ENCODE data around the gene MIB1.

The MIB1 gene

DNA sequence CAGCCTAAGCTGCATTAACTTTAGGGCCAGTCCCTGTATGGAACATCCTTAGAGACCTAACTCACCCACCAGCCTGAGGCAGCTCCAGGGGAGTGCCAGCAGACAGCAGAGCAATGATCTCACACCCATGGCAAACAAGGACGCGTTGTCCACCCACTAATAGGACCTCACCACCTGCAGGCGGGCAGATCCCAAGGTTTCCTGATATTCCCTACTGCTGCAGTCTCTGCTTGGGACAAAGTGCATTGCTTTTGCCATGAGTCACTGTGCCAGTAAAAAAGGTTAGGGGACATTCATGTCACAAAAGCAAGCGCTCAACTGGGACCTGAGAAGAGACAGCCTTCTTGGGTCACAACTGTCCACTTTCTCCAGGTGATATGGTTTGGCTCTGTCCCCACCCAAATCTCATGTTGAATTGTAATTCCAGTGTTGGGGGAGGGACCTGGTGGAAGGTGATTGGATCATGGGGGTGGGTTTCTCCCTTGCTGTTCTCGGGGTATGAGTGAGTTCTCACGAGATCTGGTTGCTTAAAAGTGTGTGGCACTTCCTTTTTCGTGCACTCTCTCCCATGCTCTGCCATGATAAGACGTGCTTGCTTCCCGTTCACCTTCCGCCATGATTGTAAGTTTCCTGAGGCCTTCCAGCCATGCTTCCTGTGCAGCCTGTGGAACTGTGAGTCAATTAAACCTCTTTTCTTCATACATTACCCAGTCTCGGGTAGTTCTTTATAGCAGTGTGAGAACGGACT lies 160.2 kb downstream of the MIB1 start:
- DNase-seq, result no peak

DNA sequence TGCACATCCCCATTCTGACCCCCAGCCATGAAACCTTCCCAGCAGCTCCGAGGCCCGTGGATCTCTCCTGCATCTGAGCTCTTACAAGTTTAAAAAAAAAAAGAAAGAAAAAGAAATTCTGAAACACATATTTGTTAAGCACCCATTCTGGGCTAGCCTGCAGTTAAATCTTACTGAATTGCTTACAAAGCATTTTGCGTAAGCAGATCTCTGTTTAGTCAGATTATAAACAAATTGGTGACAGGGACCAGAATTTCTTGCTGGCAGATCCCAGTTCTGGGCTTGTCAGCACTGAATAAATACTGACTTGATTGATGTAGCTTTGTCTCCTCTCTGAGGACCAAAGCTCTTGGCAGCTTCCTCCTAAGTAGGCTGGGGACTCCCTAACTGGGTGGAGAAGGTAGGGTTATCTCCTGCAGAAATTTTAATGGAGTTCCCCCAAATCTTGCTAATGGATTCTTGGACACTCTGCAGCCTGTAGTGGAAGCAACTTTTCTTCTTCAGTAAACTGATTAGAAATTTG lies 160.9 kb downstream of the MIB1 start:
- no peak for DNase-seq

DNA sequence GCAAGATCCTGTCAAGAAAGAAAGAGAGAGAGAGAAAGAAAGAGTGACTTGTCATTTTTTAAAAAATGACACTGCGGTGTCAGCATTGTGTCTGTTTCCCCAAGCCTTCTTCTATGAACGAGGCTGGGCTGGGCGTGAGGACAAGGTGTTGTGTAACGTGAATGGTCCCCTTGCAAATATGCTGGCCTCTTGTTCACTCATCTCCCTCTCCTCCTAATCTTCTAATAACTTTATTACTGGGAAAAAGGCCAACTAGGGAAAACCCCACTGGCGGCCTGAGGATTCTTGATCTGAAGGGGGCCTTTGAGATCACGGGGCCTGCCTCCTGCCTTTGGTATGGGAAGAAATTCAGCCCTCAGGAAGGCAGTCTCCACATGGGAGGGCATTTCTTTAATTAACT lies 163.1 kb downstream of the MIB1 start:
- DNase-seq, result no peak

DNA sequence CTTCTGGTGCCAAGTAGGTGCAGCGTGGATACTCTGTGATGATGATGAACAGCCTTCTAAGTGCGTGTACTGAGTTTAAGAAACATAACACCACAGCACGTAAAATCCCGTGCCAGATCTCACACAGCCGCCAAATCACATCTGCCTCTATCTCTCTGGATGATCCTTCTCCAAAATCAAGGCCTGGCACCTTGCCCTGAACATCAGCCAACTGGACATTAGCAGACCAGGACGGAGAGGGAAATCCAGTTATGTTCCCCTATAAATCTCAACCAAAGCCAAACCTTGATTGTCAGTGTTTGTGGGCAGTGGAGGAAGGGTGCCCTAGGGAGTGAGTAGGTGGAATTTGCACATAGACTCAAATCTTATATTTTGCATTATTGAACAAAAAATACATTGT lies 164.3 kb downstream of the MIB1 start:
- no peak for DNase-seq

DNA sequence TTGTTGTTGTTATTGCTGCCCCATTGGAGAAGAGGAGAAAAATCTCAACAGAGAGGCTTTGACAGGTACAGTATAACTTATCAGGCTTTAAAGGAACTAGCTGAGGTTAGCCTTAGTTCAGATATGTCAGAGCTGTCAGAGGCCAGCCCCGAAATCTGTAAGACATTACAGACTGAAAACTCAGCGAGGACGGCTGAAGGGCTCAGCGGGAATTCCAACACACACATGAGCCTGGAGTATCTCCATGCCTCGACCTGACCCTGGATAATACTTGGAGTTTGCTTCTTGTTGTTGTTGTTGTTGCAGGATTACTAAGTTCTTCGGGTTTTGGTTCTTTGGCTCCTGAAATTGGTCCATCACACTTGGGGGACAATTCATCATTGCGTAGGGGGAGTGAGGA lies 166.9 kb downstream of the MIB1 start:
- DNase-seq, result no peak

DNA sequence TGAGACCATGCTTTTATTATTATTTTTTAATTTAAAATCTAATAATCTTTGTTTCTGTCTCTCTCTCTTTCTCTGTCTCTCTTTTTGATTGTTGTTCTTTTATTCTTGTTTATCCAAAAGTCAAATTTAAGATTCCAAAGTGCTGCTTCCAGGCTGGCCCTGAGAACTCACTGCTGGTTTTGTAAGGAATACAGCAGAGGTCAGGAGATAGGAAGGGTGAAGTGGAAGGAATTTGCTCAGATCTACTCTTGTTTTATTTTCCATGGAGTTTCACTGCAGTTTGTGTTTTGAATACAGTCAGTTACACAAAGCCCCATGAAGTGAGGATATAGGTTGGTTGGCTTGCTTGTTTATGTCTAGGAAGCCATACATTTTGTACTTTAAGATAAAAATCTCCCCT lies 168.1 kb downstream of the MIB1 start:
- DNase-seq, result no peak

DNA sequence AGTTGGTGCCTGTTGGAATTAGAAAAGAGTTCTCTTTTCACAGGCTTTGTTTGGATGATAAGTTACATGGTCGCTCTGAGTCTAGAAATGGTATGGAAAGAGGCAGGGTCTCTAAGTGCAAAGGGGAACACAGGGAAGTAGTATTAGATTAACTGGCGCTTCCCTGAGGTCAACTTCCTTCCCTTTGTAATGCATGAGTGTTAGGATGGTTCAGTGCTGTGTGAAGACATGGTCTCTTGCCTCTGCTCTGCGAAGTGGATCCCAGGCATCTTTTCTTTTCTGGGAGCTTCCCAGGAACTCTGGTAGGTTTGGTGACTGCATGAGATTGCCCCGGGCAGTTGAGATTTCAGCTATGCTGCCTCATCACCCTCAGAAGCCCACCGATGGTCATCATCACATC lies 170.3 kb downstream of the MIB1 start:
- DNase-seq, result no peak

DNA sequence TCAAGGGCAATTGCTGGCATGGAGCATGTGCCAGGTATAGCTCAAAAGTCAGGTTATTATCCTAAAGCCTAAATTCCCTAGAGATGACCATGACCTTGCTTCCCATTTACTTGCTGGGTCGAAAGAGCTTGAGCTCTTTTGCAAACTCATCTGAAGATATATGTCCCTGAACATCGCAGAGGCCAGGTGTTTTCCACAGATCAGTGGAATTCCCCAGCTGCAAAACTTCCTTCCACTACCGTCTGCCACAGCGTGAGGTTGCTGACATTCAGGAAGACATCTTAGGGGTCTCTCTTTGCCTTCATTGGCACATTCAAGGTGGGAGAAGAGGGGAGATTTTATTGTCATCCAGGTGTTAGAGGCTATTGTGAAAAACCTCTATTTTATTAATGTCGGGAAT lies 171.0 kb downstream of the MIB1 start:
- no peak for DNase-seq

DNA sequence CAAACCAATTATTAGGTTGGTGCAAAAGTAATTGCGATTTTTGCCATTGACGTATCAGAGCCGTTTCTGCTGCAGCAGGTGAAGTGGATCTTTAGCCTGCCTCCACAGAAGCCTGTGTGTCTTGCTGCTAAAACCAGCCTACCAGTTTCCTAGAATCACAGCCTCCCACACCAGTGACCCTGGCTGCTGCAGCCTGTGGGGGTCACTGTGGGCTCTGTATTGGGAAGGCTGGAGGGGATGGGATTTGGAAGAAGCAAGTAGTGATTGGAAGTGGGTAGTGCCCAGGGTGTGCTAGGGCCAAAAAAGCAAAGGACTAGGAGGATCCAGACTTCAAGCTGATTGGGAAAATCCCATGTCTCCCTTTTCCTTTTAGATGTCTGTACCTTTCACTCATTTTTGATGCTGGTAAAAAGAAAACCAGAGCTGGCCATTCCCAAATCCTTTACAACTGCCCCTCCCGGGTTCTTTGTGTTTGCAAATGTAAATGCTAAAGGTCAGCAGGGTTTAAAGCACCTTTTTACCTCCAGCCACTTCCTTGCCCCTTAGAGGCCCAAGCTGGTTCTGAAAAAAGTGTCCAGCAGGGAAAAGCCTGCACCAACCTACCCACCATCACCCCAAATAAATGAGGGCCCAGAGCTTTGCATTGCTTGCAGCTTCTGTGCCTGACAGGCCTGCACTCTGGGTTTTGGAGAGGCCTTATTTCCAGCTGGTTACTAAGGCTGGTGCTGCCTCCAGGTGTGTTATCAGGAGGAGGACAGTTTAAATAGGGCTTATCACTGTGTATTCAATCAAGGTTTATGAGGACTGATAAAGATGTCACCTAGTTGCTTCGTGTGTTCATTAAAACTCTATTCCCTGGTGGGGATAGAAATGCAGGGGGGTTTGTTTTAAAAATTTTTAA lies 172.0 kb downstream of the MIB1 start:
- DNase-seq, result no peak

DNA sequence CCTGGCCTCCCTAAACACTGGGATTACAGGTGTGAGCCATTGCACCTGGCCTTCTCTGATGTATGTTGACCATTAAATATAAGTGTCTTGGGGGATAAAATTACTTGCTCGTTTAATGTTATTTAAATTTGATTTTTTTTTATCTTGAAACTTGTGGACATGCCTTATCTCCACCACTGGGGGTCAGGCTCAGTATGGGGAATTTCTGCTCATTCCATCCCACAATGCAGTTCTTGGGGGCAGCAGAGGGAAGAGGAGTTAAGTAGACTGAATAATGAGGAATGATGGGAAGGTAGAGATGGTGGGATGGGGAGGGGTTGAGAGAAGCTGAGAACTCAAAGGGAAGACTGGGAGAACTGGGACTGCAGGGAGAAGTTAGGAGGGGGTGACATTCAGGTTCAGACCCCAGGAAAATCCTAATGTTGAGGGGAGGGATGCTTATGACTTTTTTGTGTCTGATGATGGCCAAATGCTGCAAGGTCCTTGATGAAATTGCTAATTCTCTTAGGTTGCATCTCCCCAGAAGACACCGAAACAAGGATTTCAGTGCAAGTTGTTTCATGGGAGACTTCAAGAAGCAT lies 174.2 kb downstream of the MIB1 start:
- DNase-seq, result no peak

DNA sequence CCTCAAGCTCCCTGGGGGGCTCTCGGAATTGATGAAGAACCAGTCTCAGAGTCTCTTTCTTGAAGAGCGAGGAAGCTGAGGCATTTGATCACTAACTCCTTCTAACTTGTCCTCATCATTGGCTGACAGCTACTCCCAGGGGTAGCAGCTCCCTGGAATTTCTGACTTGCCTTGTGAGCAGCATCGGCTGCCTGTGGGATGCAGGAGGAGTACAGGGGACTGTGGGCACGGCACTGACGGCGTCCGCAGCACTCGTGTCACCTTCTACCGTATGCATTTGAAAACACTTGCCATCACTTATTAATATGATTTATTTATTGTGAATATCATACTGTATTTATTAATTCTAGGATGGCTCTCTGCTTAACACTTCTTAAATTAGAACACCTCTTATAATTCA lies 175.0 kb downstream of the MIB1 start:
- no peak for DNase-seq

DNA sequence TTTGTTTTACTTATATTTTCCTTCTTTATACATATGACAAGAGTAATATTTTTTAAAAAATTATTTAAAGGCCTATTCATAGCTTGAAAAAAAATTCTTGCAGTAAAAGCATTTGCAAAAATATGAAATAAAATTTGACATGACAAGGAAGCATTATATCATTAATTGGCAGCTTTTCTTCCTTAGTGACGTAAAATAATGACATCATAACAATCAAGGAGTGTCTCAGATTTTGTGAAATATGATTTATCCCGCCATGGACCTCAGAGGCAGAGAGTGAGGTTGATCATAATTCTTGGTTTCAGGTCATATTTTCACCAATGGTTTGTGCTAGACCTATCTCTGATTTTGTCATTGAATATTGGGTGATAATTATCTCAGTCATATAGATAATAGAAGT lies 176.0 kb downstream of the MIB1 start:
- DNase-seq, result no peak

DNA sequence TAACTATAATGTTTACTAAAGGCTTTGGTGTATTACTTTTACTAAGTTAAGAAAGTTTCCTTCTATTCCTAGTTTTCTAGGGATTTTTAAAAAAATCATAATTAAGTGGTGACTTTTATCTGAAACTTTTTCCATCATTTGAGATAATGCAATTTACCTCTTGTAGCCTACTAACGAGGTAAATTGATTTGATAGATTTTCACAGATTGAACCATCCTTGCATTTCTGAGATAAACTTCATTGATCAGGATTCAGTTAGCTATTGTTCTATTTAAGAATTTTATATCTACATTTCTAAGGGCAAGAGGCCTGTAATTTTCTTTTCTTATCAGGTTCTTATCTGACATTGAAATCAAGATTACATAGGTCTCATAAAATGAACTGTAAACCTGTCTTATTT lies 178.1 kb downstream of the MIB1 start:
- DNase-seq, result no peak

Data from NK-92 treated with Interleukin-12 subunit alpha and Interleukin-12 subunit beta, amount 100 ng/mL, for 24 hours (cell line).